Measurements from ENCODE around the gene PEAK1. TPM values are rescaled to one million over a fixed set of nuclear protein-coding genes. Genes with fewer than 3 reads are reported as not detected.

Gene PEAK1
- total and polyA plus RNA-seq, 10 of the 15 experiments (the other 5 are each of a cell fraction or from before 2014, with no cell fraction given), result 0.62 to 24.2 (median 11.2) TPM

DNA sequence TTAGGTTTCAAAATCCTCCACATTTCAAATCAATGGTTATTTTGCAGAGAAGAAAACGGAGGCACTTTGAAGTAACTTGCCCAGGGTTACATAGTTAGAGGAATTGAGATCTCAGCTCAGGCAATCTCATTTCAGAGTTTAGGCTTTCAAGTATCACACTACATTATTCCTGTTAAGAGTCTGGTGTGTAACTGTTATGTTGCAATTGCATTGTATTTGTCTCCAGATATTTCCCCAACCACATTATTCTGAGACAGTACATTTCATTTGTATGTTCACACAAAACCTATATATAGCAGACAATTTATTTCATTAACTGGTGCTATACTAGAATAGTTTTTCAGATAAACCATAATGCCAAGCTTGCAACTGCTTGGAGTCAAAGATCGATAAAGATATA lies 194.8 kb downstream of the PEAK1 start:
- Histone ChIP-seq H3K36me3 (ENCODE audit: control insufficient read depth in 2 of 2, insufficient read depth in 2 of 2, low read length in 1 of 2) (no peaks in the 10 kb centered on the region), H3K27ac (ENCODE audit: control insufficient read depth, insufficient read depth) (no peak overlapping the region), H3K4me3 (no peak overlapping the region), H3K4me1 (ENCODE audit: control insufficient read depth, insufficient read depth, low read length) (no peaks in the 10 kb centered on the region), H3K9me3 (replicated peaks; ENCODE audit: control insufficient read depth, insufficient read depth, low read length) (no peaks in the 10 kb centered on the region), H3K4me2 (ENCODE audit: control insufficient read depth, insufficient read depth) (no peak overlapping the region), H3K27me3 (replicated peaks in 1 of 2; ENCODE audit: control insufficient read depth in 2 of 2, insufficient read depth in 2 of 2, low read length in 1 of 2) (no peaks in the 10 kb centered on the region), H4K20me1 (ENCODE audit: control insufficient read depth, insufficient read depth) (no peaks in the 10 kb centered on the region), H3K79me2 (ENCODE audit: control insufficient read depth, insufficient read depth, low read length) (no peaks in the 10 kb centered on the region), H2AFZ (ENCODE audit: control insufficient read depth, low read depth, low read length) (no peak overlapping the region), H3K9ac (ENCODE audit: control insufficient read depth, insufficient read depth, low read length) (no peak overlapping the region)
- ChIA-PET CTCF (interaction anchor here (0.7 to 2.0 kb wide), 5 partner anchors 13 to 318 kb away, joined by 3 to 7 read pairs (median 3); no protein-coding TSS in a partner anchor), SMC1A (ENCODE audit: uncharacterized antibody, unreplicated experiment) (interaction anchor here (1.1 to 1.6 kb wide), 2 partner anchors 30 to 318 kb away, joined by 4 read pairs; no protein-coding TSS in a partner anchor), POLR2A (no interaction called here), RAD21 (ENCODE audit: unreplicated experiment) (interaction anchor here (0.6 kb wide), 1 partner anchor 447 kb away, joined by 6 read pairs; no protein-coding TSS in a partner anchor)
- 96% methylated on average over 2 of the region's 2 CpGs for WGBS (ENCODE audit: insufficient coverage, insufficient replicate concordance, low lambda C conversion rate, missing lambda C conversion rate)
- FAIRE-seq, result no peak
- no peak for ATAC-seq
- no TSS peak for BruUV-seq (replicated peaks)
- no peak for TF ChIP-seq ZBED1 (IDR thresholded peaks at IDR 0.05; ENCODE audit: borderline replicate concordance)
- no peak for TF ChIP-seq SIX5 (IDR thresholded peaks at IDR 0.05; ENCODE audit: low read depth, low read length, severe bottlenecking)
- TF ChIP-seq, protein P1, sequence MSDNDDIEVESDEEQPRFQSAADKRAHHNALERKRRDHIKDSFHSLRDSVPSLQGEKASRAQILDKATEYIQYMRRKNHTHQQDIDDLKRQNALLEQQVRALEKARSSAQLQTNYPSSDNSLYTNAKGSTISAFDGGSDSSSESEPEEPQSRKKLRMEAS (IDR thresholded peaks at IDR 0.05; ENCODE audit: low read depth, low read length), result no peak
- TF ChIP-seq, protein P2, sequence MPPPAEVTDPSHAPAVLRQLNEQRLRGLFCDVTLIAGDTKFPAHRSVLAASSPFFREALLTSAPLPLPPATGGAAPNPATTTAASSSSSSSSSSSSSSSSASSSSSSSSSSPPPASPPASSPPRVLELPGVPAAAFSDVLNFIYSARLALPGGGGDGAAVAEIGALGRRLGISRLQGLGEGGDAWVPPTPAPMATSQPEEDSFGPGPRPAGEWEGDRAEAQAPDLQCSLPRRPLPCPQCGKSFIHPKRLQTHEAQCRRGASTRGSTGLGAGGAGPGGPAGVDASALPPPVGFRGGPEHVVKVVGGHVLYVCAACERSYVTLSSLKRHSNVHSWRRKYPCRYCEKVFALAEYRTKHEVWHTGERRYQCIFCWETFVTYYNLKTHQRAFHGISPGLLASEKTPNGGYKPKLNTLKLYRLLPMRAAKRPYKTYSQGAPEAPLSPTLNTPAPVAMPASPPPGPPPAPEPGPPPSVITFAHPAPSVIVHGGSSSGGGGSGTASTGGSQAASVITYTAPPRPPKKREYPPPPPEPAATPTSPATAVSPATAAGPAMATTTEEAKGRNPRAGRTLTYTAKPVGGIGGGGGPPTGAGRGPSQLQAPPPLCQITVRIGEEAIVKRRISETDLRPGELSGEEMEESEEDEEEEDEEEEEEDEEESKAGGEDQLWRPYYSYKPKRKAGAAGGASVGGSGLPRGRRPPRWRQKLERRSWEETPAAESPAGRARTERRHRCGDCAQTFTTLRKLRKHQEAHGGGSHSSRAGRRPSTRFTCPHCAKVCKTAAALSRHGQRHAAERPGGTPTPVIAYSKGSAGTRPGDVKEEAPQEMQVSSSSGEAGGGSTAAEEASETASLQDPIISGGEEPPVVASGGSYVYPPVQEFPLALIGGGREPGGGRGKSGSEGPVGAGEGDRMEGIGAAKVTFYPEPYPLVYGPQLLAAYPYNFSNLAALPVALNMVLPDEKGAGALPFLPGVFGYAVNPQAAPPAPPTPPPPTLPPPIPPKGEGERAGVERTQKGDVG (CRISPR knock-in tag; IDR thresholded peaks at IDR 0.05), result no peak
- no peak for TF ChIP-seq RAD51 (IDR thresholded peaks at IDR 0.05)
- no peak for TF ChIP-seq TCF12 (IDR thresholded peaks at IDR 0.05; ENCODE audit: low read depth, low read length)
- no peak for TF ChIP-seq ASH2L (IDR thresholded peaks at IDR 0.05; ENCODE audit: borderline replicate concordance, low read depth)
- TF ChIP-seq MEF2A (IDR thresholded peaks at IDR 0.05; ENCODE audit: insufficient read depth, low read depth, low read length), result no peak
- no peak for TF ChIP-seq RB1 (IDR thresholded peaks at IDR 0.05; ENCODE audit: borderline replicate concordance)
- intact Hi-C loops (cut with micrococcal nuclease; ENCODE audit: unreplicated experiment) (no loop called here), in situ Hi-C loops (cut with MboI) (no loop called here)
- no peak for DNase-seq (ENCODE audit: low read depth, low spot score)

Data from GM12878 (cell line).